Activated CD8-positive, alpha-beta T cell treated with anti-CD3 and anti-CD28 coated beads for 36 hours (primary cell): ENCODE data around the gene PSAPL1. TPM values are rescaled to one million over a fixed set of nuclear protein-coding genes. Genes with fewer than 3 reads are reported as not detected.

Source experiments
- ATAC-seq: fragments of 200-7000 bp; cut with Tn5 transposase; one replicate; pipeline ENCODE4 v1.10.0; 2021; ENCODE audit warnings: mild to moderate bottlenecking, moderate library complexity
- CTCF ChIA-PET: fragments of 350-600 bp; sonication (Branson Sonifier 250); formaldehyde crosslinking; loops from one replicate; lab custom pipeline; 2021; ENCODE audit warnings: antibody characterized with exemption; lab: Charles Lee
- POLR2A ChIA-PET: fragments of 350-600 bp; sonication (Branson Sonifier 250); formaldehyde crosslinking; loops from one replicate; lab custom pipeline; 2021; ENCODE audit warnings: antibody characterized with exemption; lab: Charles Lee
- DNase-seq: peaks from one replicate; pipeline ENCODE4 v3.0.0-alpha.2; 2020
- H3K27ac Mint-ChIP-seq: one replicate; pipeline ENCODE4 v1.8.0; 2021; ENCODE audit warnings: mild to moderate bottlenecking, mixed read lengths
- H3K27me3 Mint-ChIP-seq: one replicate; pipeline ENCODE4 v1.8.0; 2021; ENCODE audit warnings: mixed read lengths
- H3K36me3 Mint-ChIP-seq: one replicate; pipeline ENCODE4 v1.8.0; 2021; ENCODE audit warnings: low read depth, mixed read lengths
- H3K4me1 Mint-ChIP-seq: one replicate; pipeline ENCODE4 v1.8.0; 2021; ENCODE audit warnings: low read depth, mixed read lengths
- H3K4me3 Mint-ChIP-seq: one replicate; pipeline ENCODE4 v1.8.0; 2021; ENCODE audit warnings: mild to moderate bottlenecking, moderate library complexity, mixed read lengths
- H3K9me3 Mint-ChIP-seq: one replicate; pipeline ENCODE4 v1.8.0; 2021; ENCODE audit warnings: mixed read lengths
- intact Hi-C: fragments of 100-400 bp; cut with micrococcal nuclease; formaldehyde crosslinking; loops from one replicate; pipeline ENCODE4 v1.10.0; 2022
- total RNA-seq, 2 experiments: library from RNA; stranded (reverse); gene quantifications; one replicate each; pipeline ENCODE4 v1.2.3, GENCODE V29; 2021
- TF ChIP-seq, protein P1 (sequence below): fragments of 200-600 bp; IDR thresholded peaks from one replicate; pipeline ENCODE4 v1.8.0; 2022; ENCODE audit warnings: antibody characterized with exemption, mild to moderate bottlenecking

Gene PSAPL1
- total RNA-seq, 2 experiments from 2014 or later = not detected

DNA sequence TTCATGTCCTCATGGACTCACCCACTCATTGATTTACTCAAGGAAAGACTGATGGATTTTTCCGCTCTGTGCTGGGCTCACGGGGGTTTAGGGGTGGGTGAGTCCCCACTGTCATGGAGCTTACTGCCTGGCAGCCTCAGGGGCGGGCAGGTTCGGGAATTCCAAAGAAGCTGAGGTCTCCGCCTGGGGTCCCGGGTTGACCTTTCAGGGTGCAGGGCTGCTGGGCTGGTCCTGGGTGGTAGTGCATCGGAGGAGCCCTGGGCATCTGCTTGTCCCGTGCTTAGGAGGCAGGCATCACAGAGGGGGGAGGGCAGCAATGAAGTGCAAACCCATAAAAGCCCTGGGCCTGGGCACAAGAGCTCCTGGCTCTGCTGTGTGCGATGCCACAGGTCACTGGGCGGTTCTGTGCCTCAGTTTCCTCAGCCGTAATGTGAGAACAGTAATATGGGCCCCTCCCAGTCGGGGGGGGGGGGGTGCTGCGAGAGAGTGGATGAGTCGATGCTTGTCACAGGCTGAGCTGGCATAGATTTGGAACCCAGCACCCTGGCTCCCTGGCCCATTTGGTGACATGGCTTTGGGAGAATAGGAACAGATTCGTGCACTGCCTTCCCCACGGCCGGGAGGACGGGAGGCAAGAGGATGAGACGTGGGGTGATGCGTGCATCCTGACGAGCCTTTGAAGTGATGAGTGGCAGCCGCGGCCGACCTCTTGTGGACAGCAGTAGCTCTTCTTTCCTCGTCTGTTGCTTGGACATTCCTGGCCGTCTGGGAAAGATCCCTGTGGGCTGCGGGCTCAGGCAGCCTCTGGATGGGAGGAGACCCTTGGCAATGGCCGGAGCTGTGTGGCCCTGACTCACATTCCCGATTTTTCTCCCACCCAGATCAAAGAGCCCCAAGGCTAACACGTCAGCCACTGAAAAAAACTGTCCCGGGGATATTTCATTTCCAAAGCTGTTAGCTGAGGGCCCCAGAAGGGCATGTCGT, 42.0 kb downstream of the PSAPL1 start:
- ATAC-seq (no peak), DNase-seq (no peak)
- no peak overlapping the region for H3K27ac Mint-ChIP-seq
- peaks cover 2% of the 10 kb centered on the region for H3K9me3 Mint-ChIP-seq
- H3K36me3 Mint-ChIP-seq = no peaks in the 10 kb centered on the region
- no peaks in the 10 kb centered on the region for H3K27me3 Mint-ChIP-seq
- ChIA-PET POLR2A (no interaction called here), CTCF (no interaction called here)
- no peak overlapping the region for H3K4me3 Mint-ChIP-seq
- H3K4me1 Mint-ChIP-seq = no peaks in the 10 kb centered on the region
- TF ChIP-seq, protein P1, sequence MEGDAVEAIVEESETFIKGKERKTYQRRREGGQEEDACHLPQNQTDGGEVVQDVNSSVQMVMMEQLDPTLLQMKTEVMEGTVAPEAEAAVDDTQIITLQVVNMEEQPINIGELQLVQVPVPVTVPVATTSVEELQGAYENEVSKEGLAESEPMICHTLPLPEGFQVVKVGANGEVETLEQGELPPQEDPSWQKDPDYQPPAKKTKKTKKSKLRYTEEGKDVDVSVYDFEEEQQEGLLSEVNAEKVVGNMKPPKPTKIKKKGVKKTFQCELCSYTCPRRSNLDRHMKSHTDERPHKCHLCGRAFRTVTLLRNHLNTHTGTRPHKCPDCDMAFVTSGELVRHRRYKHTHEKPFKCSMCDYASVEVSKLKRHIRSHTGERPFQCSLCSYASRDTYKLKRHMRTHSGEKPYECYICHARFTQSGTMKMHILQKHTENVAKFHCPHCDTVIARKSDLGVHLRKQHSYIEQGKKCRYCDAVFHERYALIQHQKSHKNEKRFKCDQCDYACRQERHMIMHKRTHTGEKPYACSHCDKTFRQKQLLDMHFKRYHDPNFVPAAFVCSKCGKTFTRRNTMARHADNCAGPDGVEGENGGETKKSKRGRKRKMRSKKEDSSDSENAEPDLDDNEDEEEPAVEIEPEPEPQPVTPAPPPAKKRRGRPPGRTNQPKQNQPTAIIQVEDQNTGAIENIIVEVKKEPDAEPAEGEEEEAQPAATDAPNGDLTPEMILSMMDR = no peak
- intact Hi-C loops = no loop called here

DNA sequence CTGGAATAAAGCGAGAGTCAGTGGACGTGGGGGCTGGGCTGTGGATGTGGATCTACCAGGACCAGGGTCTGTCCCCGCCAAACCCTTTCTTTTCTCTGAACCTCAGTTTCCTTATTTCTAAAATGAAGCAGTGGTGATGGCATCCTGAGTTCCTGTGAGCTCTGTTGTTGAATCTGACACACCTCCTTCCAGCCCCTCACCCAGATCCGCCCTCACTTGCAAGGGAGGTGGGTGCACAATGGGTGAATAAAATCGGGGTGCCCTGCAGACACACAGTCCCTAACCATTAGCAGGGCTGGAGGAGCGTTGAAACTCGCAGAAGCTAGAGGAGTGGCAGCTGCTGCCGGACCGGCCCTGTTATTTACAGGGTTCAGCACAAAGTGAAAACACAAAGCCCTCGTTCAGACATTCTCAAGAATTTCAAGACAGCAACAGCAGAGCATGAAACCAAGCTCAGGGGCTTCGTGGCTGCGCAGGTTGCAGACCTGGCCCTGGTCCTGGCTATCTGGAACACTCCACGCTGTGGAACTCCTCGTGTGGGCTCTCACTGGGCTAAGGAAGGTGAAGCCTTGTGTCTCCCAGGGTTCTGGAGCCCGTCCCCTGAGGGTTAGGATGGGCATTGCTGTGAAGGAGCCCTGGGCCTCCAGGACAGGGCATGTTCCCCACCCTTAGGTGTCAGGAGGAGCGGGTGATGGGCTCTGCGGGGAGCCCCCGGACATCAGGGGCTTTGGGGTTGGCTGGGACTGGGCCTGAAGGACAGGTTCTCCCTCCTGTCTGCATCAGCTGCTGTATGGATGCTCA, 42.9 kb downstream of the PSAPL1 start:
- TF ChIP-seq, protein P1 = no peak
- intact Hi-C loops = no loop called here
- POLR2A ChIA-PET = no interaction called here
- CTCF ChIA-PET = no interaction called here
- no peaks in the 10 kb centered on the region for H3K36me3 Mint-ChIP-seq
- DNase-seq = no peak
- peaks cover 6% of the 10 kb centered on the region for H3K9me3 Mint-ChIP-seq
- no peaks in the 10 kb centered on the region for H3K27me3 Mint-ChIP-seq
- no peaks in the 10 kb centered on the region for H3K4me1 Mint-ChIP-seq
- no peak for ATAC-seq
- H3K27ac Mint-ChIP-seq = no peak overlapping the region
- no peak overlapping the region for H3K4me3 Mint-ChIP-seq

DNA sequence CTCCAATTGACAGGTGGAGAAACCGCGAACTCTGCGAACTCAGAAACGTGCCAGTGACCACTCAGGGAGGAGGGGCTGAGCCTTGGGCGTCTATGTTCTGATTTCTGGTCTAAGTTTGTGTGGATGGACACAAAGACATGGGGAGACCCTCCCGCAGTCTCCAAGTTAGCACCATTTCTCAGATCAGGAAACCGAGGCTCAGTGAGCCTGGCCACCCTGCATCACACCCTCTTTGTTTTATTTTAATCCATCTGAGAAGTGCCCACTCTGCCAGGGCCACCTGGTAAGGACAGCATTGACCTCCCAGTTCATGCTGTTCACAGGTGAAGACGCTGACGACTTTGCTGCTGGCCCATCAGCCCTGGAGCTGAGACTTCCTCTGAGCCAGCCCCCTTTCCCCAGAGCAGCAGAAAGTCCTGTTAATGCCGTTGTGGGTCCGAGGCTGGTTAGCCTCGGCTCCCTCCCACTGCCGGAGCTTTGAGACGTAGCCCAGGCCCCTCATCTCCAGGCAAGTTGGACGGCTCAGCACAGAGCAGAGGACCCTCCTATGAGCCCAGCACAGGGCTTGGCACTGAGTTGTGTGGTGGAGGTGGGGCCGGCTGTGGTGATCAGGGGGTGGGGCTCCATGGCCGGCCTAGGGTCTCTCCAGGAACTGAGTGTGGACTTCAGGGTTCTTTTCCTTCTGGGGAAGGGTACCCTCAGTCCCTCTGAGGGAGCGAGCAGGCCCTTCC, 43.7 kb downstream of the PSAPL1 start:
- Mint-ChIP-seq H3K4me1 (no peaks in the 10 kb centered on the region), H3K36me3 (no peaks in the 10 kb centered on the region), H3K27ac (no peak overlapping the region), H3K9me3 (peaks cover 8% of the 10 kb centered on the region), H3K4me3 (no peak overlapping the region), H3K27me3 (no peaks in the 10 kb centered on the region)
- TF ChIP-seq, protein P1 = no peak
- ATAC-seq (no peak), DNase-seq (no peak)
- intact Hi-C loops = no loop called here
- ChIA-PET CTCF (no interaction called here), POLR2A (no interaction called here)

DNA sequence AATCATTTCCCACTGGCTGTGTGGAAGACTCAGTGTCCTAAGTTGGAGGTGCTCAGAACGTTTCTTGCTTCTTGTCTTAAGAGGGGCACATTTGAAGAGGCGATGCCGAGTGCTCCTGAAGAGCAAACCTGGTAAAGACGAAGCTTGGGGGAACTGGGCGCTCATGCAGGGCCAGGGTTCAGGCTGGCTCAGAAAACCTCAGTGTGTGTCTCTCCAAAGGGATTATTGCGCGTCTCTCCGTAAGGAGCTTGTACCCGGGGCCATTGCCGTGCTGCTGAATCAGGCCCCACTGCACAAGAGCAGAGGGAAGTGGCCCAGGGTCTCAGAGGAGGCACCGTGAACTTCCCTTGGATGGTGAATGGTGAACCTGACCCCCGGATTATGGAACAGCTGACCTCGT, 44.4 kb downstream of the PSAPL1 start:
- peaks cover 10% of the 10 kb centered on the region for H3K9me3 Mint-ChIP-seq
- ATAC-seq = no peak
- CTCF ChIA-PET = no interaction called here
- no peak overlapping the region for H3K4me3 Mint-ChIP-seq
- intact Hi-C loops = no loop called here
- H3K4me1 Mint-ChIP-seq = no peaks in the 10 kb centered on the region
- no peaks in the 10 kb centered on the region for H3K27me3 Mint-ChIP-seq
- H3K36me3 Mint-ChIP-seq = no peaks in the 10 kb centered on the region
- no peak overlapping the region for H3K27ac Mint-ChIP-seq
- POLR2A ChIA-PET = no interaction called here
- TF ChIP-seq, protein P1 = no peak
- no peak for DNase-seq
